DOHH2 (cell line): ENCODE measurements around the gene MASP1.

ENCODE experiments used
- H3F3A ChIP-seq: fragments of 200-600 bp; sonication (generic), shearing (Covaris generic); 2 replicates; pipeline ENCODE4 v1.6.0; 2016; ENCODE audit warnings: antibody characterized with exemption, mild to moderate bottlenecking; ENCODE audit not compliant: control insufficient read depth, insufficient read depth
- H3K27ac ChIP-seq: fragments of 200-600 bp; sonication (generic); 2 replicates; pipeline ENCODE4 v1.5.1; 2014; ENCODE audit warnings: low read depth, mild to moderate bottlenecking, low read length, moderate library complexity
- H3K27me3 ChIP-seq: fragments of 200-600 bp; sonication (generic); 2 replicates; pipeline ENCODE4 v1.6.1; 2014; ENCODE audit warnings: mild to moderate bottlenecking, low read length, mixed read lengths; ENCODE audit not compliant: control insufficient read depth
- H3K36me3 ChIP-seq: fragments of 200-600 bp; sonication (generic); 2 replicates; pipeline ENCODE4 v1.6.1; 2014; ENCODE audit warnings: mild to moderate bottlenecking, low read length, moderate library complexity, mixed read lengths; ENCODE audit not compliant: control insufficient read depth
- H3K4me1 ChIP-seq: fragments of 200-600 bp; sonication (generic); 2 replicates; pipeline ENCODE4 v1.6.1; 2014; ENCODE audit warnings: mild to moderate bottlenecking, low read length, mixed read lengths; ENCODE audit not compliant: control insufficient read depth
- H3K4me2 ChIP-seq: fragments of 200-600 bp; sonication (generic); 2 replicates; pipeline ENCODE4 v1.6.0; 2014; ENCODE audit warnings: mild to moderate bottlenecking, low read length, moderate library complexity
- H3K4me3 ChIP-seq: fragments of 200-600 bp; sonication (generic); 2 replicates; pipeline ENCODE4 v1.5.1; 2014; ENCODE audit warnings: mild to moderate bottlenecking, low read length, mixed read lengths
- H3K79me2 ChIP-seq: fragments of 200-600 bp; sonication (generic); 2 replicates; pipeline ENCODE4 v1.6.1; 2014; ENCODE audit warnings: mild to moderate bottlenecking, low read length, mixed read lengths; ENCODE audit not compliant: control insufficient read depth
- H3K9me2 ChIP-seq: fragments of 200-600 bp; sonication (generic); replicated peaks from 2 replicates; pipeline ENCODE4 v1.6.1; 2014; ENCODE audit warnings: mild to moderate bottlenecking, low read length, mixed read lengths; ENCODE audit not compliant: control insufficient read depth
- H3K9me3 ChIP-seq: fragments of 200-600 bp; sonication (generic); 2 replicates; pipeline ENCODE4 v1.6.1; 2014; ENCODE audit warnings: antibody characterized with exemption, low read length, mixed read lengths; ENCODE audit not compliant: control insufficient read depth, insufficient read depth
- H4K20me1 ChIP-seq: fragments of 200-600 bp; sonication (generic); 2 replicates; pipeline ENCODE4 v1.6.0; 2014; ENCODE audit warnings: low read depth, mild to moderate bottlenecking, antibody characterized with exemption, low read length, moderate library complexity; ENCODE audit not compliant: control insufficient read depth, insufficient read depth
- EZH2phosphoT487 ChIP-seq: fragments of 200-600 bp; sonication (generic); IDR thresholded peaks from 2 replicates; pipeline ENCODE4 v1.6.1; 2017; ENCODE audit warnings: borderline replicate concordance, mild to moderate bottlenecking, antibody characterized with exemption, low read length, moderate library complexity, mixed read lengths
- TF ChIP-seq, protein P1 (sequence below): fragments of 200-600 bp; sonication (generic); IDR thresholded peaks from one replicate; pipeline ENCODE4 v1.5.1; 2014; ENCODE audit warnings: antibody characterized with exemption, mild to moderate bottlenecking, low read depth, low read length; ENCODE audit not compliant: poor library complexity, severe bottlenecking

Gene MASP1

DNA sequence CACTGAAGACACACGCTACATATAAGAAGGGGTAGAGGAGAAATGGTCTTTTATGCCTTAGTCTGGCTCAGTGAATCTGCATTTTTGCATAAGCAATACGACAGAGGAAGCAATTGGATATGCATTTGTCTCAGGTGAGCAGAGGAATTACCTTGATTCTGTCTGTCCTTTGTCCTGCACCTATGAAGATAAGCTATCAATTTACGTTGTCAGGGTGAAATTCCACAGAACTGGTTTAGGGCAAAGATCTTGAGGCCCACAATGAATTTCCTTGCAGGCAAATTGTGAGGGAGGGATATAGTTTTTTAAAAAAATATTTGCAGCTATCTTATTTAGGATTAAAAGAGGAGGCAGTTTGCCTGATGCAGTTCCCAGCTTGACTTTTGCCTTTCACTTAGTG, 31.6 kb upstream of the MASP1 start:
- H3K4me3 ChIP-seq, result no peak overlapping the region

DNA sequence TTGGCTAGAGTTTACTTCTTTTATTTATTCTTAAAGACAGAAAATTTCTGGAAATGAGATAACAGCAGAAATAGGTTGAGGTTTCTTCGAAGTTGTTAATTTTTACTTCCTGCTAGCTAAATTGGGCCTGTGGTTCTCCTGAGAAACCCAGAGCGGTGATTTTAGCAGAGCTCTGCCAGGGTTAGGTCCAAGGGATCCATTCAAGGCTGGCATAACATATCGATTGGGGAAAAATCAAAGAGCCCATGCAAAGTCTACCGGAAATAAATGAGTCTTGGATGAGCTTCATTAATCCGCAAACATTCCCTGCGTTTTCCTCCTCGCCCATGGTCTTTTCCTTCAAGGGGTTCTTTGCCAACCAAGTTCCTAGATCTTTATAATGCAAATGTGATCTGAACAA, 30.8 kb upstream of the MASP1 start:
- no peaks in the 10 kb centered on the region for H3K79me2 ChIP-seq
- H3K27me3 ChIP-seq, result peaks cover 22% of the 10 kb centered on the region
- no peaks in the 10 kb centered on the region for H3K9me3 ChIP-seq
- no peaks in the 10 kb centered on the region for H3K36me3 ChIP-seq
- no peak for TF ChIP-seq EZH2phosphoT487
- TF ChIP-seq, protein P1, sequence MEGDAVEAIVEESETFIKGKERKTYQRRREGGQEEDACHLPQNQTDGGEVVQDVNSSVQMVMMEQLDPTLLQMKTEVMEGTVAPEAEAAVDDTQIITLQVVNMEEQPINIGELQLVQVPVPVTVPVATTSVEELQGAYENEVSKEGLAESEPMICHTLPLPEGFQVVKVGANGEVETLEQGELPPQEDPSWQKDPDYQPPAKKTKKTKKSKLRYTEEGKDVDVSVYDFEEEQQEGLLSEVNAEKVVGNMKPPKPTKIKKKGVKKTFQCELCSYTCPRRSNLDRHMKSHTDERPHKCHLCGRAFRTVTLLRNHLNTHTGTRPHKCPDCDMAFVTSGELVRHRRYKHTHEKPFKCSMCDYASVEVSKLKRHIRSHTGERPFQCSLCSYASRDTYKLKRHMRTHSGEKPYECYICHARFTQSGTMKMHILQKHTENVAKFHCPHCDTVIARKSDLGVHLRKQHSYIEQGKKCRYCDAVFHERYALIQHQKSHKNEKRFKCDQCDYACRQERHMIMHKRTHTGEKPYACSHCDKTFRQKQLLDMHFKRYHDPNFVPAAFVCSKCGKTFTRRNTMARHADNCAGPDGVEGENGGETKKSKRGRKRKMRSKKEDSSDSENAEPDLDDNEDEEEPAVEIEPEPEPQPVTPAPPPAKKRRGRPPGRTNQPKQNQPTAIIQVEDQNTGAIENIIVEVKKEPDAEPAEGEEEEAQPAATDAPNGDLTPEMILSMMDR, result no peak
- H3F3A ChIP-seq, result no peaks in the 10 kb centered on the region
- H3K27ac ChIP-seq, result no peak overlapping the region
- peaks cover 7% of the 10 kb centered on the region; the same call in 1 of the 2 replicates for H3K4me1 ChIP-seq
- H3K9me2 ChIP-seq, result no peaks in the 10 kb centered on the region
- no peak overlapping the region for H3K4me3 ChIP-seq
- no peaks in the 10 kb centered on the region for H4K20me1 ChIP-seq
- no peak overlapping the region for H3K4me2 ChIP-seq

More for the DNA sequence above, 31.6 kb upstream of the MASP1 start:
- Histone ChIP-seq H3F3A (no peaks in the 10 kb centered on the region), H3K27ac (no peak overlapping the region), H4K20me1 (no peaks in the 10 kb centered on the region), H3K79me2 (no peaks in the 10 kb centered on the region), H3K9me2 (no peaks in the 10 kb centered on the region), H3K4me1 (peaks cover 7% of the 10 kb centered on the region; the same call in 1 of the 2 replicates), H3K27me3 (peaks cover 22% of the 10 kb centered on the region), H3K9me3 (no peaks in the 10 kb centered on the region), H3K36me3 (no peaks in the 10 kb centered on the region), H3K4me2 (no peak overlapping the region)
- TF ChIP-seq EZH2phosphoT487, result no peak
- TF ChIP-seq, protein P1, result no peak

DNA sequence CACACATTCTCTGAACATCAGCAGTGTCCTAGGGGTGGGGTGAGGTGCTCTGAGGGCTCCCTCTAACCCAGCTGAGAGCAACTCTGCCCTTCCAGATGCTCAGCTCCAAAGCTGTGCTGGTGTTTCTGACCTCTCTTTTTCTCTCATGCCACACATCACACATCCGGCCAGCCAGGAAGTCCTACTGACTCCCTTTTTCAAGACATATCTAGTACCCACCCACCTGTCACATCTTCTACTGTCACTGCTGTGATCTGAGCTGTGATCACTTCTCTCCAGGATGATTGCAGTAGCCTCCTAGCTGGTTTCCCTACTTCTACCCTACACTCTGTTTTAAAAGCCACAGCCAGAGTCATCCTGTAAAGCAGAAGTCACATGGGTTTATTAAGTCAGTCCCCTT, 30.2 kb upstream of the MASP1 start:
- Histone ChIP-seq H3K4me1 (peaks cover 7% of the 10 kb centered on the region; the same call in 1 of the 2 replicates), H3K9me3 (no peaks in the 10 kb centered on the region)
- TF ChIP-seq, protein P1, result no peak
- no peak for TF ChIP-seq EZH2phosphoT487

More for the DNA sequence above, 30.2 kb upstream of the MASP1 start:
- Histone ChIP-seq H4K20me1 (no peaks in the 10 kb centered on the region), H3K36me3 (no peaks in the 10 kb centered on the region), H3K4me2 (no peak overlapping the region), H3K27me3 (peaks cover 26% of the 10 kb centered on the region), H3K9me2 (no peaks in the 10 kb centered on the region), H3K79me2 (no peaks in the 10 kb centered on the region), H3K4me3 (no peak overlapping the region), H3F3A (no peaks in the 10 kb centered on the region), H3K27ac (no peak overlapping the region)
